Measurements from ENCODE around the gene INKA1.
A peak's percentile ranks its signal among the peaks of the same experiment; 100 is the strongest.
"Not testable (repeated sequence)": the region's sequence is repeated elsewhere in the genome, so short reads cannot be mapped to it uniquely, and the experiment has no call there.

Gene INKA1

DNA sequence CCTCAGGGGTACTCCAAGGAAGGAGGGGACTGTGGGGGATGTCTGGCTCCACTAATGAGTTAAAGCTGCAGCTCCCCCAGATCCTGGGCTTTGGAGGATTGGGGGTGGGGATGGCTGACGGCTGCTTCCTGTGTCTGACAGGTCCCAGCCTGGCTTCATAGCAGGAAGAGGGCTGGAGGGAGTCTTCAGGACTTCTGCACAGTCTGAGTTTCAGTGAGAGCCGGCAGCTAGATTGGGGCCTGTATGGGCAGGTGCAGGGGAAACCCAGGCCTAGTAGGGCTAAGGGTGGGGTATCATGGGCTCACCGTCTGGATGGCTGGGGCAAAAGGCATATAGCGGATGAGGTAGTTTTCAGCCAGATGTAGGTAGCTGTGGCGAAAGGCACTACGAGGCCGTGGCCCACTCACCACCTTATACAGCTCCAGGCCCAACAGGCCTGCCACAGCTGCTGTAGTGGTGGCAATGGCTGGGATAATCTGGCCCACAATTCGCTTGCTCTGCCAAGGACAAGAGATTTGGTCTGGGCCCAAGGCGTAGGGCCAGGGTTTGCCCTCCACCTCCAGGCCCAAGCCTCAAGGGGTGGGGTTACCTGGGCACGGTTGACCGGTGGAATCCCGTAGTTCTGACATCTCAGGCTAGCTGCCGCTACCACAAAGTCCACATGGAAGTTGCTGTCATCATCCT is 4.5 kb downstream of the INKA1 start:
- DNase-seq (ENCODE audit: low read depth in 2 of 2) = no peak

DNA sequence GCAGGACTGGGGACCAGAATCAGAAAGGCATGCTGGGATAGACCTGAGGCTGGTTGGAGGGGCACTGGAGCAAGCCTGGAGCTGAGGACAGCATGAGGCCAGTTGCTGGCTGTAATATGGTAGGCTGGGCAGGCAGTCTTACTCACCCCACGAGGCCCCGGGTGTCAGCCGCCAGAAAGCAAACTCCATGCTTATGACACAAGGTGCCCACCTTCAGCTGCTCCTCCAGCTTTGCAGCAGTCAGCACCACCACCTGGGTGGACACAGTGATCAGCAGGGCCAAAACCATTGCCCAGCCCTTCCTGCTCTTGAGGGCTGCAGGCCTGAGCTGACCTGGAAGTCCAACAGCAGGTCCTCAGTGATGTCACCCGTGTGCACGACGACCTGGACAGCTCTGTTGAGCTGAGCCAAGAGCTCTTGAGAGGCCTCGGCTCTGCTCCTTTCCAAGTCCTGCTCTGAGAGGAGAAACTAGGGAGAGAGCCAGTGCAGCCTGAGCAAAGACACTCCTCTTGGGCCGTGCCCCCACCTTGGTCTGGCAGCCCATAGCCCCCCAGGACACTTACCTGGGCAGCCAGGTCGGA is 9.9 kb downstream of the INKA1 start:
- DNase-seq (ENCODE audit: low read depth in 2 of 2) = no peak

DNA sequence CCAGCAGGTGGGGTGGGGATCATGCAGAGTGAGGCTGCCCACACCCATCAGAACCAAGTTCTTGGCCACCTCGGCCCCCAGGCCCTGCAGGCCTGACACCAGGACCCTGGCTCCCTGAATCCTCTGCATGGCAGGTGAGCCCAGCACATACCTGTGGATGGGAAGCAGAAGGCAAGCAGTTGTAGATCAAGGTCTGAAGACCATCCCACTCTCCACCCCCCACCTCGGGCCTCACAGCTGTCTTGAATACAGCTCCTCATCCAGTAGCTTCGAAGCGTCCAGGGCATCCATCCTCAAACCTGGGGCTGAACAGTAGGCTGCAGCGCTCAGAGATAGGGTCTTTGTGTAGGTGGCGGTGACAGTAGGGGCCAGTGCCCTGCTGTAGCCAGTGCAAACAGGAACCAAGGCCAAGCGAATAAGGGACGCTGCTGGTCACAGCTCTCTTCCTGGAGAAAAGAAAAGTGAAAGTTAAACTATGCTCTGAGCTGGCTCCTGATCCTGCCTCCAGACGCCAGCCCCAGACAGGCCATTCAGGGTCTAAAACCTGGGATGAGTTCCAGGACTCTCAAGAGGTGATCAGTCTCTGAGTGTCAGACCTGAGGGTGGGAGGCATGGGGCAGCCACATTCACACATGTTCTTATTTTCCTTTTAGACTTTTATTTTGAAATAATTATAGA is 10.6 kb downstream of the INKA1 start, which contains the start of gene UBA7:
Gene UBA7, minus strand, starts transcription at position 457 of the 678 bp plus-strand sequence. Its CDS starts 166 bp downstream, at position 291.
- no peak for DNase-seq (ENCODE audit: low read depth in 2 of 2)

DNA sequence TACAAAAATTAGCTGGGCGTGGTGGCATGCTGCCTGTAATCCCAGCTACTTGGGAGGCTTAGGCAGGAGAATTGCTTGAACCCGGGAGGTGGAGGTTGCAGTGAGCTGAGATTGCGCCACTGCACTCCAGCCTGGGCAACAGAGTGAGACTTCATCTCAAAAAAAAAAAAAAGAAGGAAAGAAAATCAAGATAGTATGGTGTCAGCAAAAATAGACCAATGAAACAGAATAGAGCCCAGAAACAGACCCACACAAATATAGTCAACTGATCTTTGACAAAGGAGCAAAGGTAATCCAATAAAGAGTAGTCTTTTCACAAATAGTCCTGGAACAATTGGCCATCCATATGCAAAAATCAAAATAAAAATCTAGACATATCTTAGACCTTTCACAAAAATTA is 20.1 kb downstream of the INKA1 start:
- DNase-seq (ENCODE audit: low read depth in 2 of 2) = not testable (repeated sequence)

DNA sequence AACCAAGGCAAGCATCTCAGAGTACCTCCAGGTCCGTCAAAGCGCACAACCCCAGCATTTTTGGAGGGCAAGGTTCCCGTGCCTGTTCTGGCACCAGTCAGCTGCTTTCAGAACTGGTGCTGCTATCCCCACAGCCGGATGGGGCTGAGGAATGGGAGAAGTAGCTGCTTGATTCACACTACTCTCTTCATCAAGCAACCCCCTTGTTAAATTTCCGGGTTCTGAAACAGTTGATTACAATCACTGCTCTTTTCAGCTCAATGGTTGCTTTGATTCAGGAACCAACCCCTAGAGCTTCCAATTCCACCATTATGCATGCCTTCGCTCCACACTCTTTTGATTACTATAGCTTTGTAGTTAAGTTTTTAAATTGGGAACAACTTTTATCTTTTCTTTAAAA is 23.0 kb downstream of the INKA1 start:
- DNase-seq (ENCODE audit: low read depth in 2 of 2) = no peak

DNA sequence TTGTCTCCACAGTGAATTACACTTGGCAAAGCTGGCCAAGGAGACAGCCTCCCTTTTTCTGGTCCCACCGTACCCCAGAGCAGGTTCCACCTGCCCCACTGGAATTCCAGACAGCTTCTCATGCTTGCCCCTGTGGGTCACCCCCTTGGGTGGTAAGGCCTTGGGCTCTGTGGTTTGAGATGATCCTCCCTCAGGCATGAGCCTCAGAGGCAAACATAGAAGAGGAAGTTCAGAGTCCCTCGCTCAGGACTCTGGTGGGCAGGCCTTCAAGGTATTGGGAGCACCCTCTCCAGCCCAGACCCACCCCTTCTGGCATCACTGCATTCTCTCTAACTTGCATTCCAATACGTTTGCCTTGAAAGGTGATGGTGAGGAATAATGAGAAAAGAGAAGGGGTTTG is 28.3 kb downstream of the INKA1 start:
- no peak for DNase-seq (ENCODE audit: low read depth in 2 of 2)

DNA sequence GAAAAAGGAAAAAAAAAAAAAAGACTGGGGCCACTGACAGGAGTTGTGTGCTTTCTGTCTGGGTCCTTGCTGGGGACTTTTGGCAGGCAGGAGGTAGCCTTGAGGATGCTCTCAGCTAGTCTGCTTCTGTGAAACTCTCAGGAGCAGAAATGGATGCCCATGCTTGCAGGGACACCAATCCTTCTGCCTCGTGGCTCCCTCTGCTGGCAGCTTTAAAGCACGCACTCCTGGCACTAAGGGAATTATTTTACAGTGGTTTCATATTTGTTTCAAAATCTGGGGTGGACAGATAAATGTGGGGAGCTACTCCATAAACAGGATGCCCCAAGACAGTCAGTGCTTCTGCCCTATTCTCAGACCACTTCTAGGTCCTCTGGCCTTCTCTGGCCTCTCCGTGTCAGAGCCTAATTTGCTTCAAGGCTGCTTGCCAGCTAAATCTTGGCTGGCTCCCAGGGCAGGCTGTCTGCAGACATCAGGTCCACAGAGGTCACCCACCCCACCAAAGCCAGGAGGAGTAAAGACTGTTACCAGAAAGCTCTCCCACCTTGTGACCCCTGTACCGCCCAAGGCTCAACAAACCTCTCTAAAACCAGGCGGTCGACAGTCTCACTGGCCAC is 36.2 kb downstream of the INKA1 start:
- peak; percentile 64 to 70 for DNase-seq (ENCODE audit: low read depth in 2 of 2)

DNA sequence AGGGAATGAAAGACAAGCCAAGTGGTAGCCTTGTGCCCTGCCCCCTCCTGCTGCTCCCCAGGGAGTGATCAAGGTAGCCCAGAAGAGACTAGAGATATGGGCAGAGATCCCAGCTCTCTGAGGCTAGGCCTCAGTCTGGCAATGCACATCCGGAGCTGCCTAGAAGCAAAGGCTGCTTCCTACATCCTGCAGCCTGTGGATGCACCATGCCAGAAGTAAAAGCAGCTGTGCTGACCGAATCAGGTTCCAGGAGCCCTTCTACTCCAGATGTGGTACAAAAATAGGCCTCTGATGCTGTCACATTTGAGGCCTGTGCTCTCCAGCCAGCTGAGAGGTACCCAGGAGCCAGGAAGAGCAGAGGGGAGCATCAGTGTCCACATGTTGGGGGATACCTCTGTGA is 37.3 kb downstream of the INKA1 start:
- no peak for DNase-seq (ENCODE audit: low read depth in 2 of 2)

DNA sequence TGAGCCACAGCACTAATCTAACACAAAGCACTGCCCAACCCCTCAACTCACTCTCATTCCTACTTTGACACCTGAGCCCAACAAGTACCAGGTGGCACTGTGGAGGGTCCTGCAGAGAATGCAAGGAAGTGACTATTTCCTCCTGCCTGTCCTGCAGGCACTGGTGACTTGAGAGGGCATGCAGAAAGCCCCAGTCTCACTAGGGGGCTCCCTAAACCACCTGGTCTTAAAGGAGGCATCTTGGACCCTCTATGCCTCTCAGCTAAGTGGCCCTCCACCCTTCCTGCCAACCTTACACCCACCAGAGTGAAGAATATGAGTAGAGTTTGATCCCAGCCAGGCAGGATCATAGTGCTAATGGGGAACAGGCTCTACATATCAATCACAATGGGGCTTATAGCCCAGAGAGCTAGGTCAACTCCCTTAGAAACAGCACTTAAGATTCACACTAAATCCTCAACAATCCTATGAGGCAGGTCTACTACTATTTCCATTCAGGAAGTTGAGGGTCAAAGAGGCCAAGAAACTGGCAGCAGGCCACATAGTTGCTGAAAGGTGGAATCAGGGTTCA is 38.1 kb downstream of the INKA1 start:
- no peak for DNase-seq (ENCODE audit: low read depth in 2 of 2)

DNA sequence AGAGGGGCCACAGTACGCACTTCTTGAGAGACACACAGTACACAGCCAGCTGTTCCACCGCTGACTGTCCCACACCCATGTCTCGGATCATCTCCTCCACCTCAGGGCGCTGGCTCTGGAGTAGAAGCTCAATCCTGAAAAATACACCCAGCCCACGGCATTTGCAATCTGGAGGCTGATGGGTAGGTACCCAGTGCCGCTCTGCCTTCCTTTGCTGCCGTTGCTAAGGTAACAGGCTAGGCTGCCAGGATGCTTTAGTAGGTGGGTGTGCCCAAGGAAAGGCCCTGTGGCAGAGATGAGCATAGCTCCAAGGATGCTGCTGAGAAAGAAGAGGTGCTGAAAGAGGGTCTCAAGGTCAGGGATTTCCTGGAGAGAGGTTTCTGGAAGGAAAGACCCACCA is 38.7 kb downstream of the INKA1 start:
- no peak for DNase-seq (ENCODE audit: low read depth in 2 of 2)

DNA sequence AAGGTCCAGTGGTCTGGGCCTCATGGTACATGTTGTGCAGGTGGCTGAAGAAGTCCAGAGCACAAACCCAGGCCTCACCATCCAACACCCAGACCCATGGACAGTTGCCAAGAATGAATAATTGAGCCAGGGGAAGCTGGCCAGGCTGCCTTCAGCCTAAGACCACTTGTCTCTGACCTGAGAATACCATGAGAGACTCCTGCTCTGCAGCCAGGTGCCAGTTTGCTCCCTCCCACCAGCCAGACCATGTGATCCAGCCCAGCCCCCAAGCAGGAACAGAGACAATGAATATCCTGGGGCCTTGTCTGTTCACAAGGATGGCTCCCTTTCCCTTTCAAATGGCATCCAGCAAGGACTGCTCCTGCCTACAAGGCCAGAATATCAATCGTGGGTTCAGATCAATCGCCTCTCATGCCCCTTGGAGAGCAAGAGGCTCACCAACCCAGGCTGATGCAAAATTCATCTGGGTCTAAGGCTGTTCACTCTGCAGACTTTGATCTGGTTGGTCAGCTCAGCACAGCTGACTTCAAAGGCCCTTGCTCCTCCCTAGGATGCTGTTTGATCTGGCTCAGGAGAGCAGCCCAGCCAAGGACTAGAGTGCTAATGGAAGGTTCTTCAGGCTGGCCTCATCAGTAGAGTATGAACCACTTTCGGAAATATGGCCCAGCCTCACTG is 39.9 kb downstream of the INKA1 start:
- no peak for DNase-seq (ENCODE audit: low read depth in 2 of 2)

DNA sequence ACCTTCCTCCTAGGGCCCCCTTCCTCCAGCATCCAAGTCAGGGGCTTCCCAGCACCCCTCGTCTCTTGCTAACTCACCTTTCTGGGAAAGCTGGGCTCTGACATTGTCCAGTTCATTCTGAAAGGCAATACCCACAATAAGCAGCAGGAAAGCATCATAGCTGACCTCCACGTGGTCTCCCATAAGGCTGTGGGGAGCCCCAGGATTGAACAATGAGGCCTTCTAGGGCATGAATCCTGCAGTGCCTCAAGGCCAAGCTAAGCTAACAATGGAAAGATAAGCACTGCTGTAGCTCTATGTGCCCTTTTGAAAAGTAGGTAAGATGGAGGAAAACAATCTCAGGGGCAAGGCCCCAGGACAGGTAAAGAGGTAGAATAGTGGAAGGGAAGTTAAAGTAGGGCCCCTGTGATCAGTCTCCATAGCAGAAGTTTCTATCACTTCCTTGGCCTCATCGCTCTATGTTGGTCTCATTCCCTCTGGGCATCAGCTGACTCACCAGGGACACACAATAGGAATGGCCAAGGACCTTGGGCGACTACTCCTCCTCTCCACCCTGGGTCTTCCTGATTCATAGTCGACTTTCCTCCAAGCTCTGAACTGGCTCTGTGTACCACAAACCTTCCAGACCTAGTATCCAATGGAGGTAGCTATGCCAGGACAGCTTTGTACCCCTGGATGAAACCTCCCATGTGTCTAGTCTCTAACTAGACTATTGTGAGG is 41.6 kb downstream of the INKA1 start:
- no peak for DNase-seq (ENCODE audit: low read depth in 2 of 2)

DNA sequence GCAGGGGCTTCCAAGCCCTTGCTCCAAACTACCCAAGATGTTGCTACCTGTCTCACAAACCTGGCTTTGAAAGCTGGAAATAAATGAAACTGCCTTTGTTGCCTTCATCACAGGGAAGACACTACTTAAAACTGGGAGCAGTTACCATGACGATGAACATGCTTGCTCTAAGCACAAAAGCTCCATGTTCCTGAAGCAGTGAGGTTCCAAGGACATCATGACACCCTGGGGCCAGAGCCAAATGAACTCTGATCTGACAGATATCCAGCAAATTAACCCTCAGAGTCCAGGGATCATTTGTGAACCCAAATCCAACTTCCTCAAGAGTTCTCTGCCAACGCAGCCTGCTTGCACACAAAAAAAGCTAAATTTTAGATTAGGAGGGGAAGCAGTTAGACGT is 42.6 kb downstream of the INKA1 start:
- DNase-seq (ENCODE audit: low read depth in 2 of 2) = no peak
